PC-9 (cell line): Measurements from ENCODE around the gene DYSF.

Experiments
- CTCF ChIP-seq: fragments of 200-600 bp; sonication (generic); conservative IDR thresholded peaks from 2 replicates; pipeline ENCODE4 v1.6.1; 2017; ENCODE audit warnings: mixed run types, antibody characterized with exemption, mild to moderate bottlenecking, moderate library complexity
- EZH2 ChIP-seq: fragments of 200-600 bp; sonication (generic); IDR thresholded peaks from 2 replicates; pipeline ENCODE4 v1.8.0; 2017; ENCODE audit warnings: antibody characterized with exemption, low read depth

- TF ChIP-seq CTCF (no peak), EZH2 (no peak)
Measured at GRCh38 chr2:71734620-71735019, 281.3 kb downstream of the DYSF start.
